ENCODE results near the gene SQOR.

The SQOR gene

DNA sequence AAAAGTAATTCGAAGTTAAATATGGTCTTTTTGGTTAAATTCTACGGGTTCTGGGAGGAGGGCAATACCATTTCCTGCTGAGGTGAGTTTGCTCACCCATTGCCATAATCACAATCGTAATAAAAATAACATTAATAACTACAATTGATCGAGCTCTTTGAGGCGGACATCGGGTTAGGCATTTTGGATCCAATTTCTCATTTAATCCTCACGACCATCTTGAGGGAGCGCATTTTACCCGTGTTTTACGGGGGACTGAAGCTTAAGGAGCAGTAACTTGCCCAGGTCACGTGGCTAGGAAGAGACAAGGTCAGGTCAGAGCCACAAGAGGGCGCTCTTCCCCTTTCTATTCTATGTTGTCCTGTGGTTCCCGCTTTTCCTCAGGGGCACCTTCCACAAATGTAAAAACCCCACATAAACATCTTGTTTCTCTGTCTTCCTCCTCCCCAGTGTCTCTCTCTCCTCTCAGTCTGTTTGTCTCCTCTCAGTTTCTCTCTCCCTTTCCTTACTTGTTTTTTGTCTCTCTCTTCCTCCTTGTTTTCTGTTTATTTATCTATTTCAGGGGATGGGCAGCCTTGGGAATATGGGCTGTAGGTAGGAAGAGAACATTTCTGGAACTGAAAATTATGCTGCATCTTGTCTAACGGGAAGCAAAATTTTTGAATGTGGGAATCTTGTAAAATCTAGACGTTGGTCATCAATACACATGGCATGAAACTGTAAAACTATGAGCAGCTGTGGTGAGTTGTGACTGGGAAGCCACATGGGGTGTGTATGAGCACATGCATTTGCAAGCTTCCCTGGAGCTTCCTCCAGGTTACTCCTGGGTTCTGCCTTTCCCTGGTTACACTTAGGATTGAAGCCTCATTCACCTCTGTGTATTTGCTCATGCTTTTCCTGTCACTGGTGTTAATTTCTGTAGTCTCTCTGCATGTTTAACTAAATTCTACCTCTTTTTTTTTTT lies 71.0 kb downstream of the SQOR start:
- peak; percentile 60 for DNase-seq (ENCODE audit: low read depth)

DNA sequence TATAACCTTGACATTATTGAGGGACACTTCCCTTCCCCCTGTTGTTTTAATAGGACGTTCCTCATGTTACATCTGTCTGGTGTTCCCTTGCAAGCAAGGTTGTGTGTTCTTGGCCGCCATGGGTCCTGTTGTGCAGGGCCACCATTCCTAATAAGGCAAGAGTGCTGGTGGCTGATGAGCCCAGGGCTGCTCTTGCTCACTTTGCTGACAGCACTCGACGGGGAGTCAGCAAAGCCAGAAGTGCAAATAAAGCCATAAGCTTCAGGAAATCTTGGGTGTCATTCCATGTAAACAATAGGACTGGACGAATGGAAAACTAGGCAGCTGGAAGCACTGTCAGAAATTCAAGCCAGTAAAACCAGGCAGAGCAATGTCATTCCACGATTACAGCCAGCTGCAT lies 75.8 kb downstream of the SQOR start:
- no peak for DNase-seq (ENCODE audit: low read depth)

DNA sequence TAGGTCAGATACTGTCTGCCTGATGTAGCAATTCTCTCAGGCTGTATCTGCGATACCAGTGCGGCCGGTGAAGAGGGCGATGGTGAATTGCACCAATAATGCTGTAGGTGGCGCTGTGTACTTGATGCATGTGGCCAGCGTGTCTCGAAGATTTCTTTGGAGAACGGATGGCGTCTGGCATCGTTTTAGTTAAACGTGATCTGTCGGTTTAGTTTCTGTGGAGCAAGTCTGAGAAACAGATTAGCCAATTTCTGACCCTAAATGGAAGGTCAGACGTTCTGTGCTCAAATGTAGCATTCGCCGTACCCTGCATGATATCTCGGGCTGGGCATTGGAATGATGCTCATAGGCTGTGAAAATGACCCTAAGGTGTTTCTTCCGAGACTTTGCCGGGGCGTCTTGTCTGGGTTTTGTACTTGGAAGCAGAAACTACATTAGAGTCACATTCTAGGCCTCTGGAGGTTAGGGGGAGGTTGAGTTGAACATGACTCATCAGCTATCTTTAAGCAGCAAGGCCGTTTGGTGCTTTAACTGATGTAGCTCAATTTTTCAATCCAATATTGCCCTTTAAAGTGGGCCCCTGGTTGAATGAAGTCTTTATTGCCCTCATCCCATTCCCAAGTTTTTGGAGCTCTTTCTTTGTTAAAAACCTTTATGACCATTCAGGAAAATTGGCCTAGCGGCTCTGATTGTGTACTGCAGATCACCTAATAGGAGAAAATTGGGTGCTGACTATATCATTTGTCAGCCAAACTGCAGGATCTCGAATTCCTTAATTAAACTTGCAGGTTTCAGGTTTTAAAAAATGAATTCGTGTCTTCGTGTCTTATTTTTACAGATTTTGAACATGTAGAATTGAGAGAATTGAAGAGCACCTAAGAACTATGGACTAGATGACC lies 80.0 kb downstream of the SQOR start:
- peak; percentile 27 for DNase-seq (ENCODE audit: low read depth)

DNA sequence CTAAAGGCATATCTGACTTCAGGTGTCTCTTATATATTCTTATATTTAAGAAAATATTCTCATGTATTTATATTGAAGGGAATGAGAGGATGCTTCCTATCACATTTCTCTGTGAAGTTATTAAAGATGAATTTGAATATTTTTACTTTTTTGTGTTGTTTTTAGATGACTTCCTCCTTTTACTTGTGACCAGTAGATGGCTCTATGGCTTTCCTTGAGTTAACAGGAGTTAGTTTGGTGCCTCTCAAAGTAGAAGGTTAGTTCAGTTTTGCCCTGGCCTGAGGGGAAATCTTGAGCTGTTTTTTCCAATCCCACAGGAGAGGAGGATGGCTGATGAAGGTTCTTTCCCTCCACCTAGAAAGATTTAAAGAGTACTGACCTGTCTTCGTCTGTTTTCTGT lies 80.7 kb downstream of the SQOR start:
- no peak for DNase-seq (ENCODE audit: low read depth)

DNA sequence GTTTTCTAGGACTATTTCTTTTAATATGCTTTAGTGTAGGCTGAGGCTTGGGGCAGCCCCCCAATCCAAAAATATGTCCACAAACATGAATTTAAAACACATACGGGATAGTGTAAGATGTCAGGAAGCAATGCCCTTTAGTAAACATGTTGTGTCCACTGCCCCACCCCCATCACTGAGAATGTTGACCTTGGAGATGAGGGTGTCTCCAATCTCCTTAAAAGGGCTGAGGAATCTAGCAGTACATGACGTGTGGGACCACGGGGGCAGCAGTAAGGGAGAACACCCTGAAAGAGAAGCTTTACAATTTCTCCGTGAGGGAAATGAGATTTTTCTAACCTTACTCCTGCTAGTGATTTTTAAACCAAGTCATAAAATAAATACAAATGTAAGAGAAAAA lies 84.7 kb downstream of the SQOR start:
- DNase-seq (ENCODE audit: low read depth): no peak

DNA sequence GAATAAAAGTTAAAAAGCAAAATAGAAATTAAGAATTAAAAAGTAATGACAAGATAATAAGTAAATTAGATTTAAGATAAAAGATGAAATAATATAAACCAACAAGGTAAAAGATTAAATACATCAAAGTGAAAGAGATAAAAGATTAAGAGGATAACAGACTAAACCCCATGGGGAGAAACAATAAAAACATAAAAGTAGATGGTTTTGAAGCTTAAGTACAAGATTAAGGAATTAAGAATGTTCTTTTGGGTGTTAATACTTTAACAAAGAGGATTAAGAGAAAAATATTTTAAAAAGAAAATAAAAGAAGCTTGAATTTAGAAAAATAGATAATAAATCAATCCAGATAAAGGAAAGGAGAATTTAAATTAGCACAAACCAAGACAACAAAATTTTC lies 85.4 kb downstream of the SQOR start:
- DNase-seq (ENCODE audit: low read depth): no peak

DNA sequence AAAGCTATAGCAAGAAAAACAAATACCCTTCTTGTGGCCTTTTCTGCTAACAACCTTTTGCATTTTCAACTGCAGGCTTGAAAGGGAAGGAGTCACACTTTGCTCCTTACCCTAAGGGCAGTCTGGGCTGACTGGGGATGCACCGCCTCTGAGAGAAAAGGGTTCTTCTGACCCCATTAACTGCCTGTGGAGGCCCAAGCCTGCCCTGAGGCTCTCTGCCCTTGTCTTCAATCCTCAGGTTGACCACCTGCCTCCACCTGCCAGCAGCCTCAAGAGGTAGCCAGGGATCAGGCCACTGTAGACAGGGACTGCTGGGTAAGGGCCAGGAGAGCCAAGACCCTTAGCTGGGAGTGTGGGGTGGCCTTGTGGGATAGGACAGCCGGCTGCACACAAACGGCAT lies 93.8 kb downstream of the SQOR start:
- DNase-seq (ENCODE audit: low read depth): no peak

DNA sequence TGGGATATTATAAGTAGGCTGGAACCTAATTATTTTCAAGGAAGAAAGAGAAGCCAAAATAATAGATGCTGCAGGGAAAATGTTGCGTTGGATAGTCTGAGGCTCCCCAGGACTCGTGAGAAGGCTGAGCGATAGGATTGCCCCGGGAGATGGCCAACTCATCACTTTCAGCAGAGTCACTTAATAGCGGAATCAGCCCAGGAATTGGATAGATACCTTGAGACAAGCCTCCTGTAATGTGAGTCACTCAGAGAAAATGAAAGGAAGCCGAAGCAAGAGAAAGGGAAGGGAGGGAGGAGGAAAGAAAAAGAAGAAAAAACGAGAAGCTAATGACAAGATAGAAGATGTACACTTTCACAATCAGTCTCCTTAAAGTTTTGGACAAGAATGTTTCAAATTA lies 94.3 kb downstream of the SQOR start:
- no peak for DNase-seq (ENCODE audit: low read depth)

DNA sequence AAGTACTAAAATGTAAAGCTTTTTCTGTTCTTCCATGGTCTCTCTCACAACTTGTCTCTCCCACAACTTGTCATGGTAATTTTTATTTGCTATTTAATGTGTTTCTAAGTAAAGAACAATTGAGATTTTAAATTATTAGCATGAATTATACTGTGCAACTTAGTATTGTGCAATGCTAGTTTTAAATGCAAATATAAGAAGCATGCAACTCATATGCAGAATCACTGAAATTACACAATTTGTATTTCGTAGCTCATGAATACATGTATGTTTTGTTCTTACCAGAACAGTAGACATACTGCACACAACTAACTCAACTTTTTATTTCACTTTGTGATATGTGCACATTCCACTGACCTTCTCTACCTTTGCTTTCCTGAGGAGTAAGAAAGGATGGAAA lies 96.5 kb downstream of the SQOR start:
- DNase-seq (ENCODE audit: low read depth): no peak

DNA sequence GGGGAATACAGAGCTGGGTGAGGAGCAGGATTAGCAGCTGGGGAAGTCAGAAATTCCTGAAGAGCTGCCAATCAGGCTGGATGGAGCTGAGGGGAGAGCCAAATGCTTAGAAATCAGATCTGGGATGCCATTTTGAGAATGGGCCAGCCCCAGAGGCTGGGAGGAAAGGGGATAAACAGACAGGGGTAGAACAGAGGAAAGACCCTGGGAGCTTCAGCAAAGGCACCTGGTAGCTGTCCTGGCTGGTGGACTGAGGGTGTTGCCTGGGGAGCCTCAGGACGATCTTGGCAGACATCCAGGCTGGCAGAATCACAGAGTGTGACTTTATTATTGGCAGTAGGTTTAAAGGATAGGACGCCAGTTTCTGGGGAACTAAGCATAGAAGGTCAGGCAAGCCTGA lies 97.8 kb downstream of the SQOR start:
- no peak for DNase-seq (ENCODE audit: low read depth)

DNA sequence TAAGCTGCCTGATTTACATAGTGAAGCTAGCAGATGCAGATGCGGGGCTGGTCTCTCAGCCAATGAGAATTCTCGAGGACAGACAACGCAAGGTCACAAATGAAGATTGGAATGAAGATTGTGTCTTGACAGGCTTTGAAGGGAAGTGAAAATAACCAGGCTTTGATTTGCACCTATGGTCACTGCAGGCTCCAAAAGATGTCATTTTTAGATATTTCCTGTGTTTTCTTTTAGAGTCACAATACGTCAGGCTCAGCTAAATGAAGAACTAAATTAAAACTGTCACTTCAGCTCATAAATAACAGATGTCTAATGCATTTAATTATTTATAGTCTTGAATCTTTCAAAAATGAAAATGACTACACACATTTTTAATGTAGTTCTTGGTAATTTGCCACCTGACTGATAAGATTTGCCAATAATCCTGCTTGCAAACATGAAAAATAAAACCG lies 99.5 kb downstream of the SQOR start:
- no peak for DNase-seq (ENCODE audit: low read depth)
